Subcutaneous adipose tissue (tissue), 4 donors: ENCODE data around the gene ABCC11. TPM values are rescaled to one million over a fixed set of nuclear protein-coding genes. Genes with fewer than 3 reads are reported as not detected.

ENCODE experiments used
- total RNA-seq, 4 donors: library from RNA; depleted of rRNA; stranded (reverse); fragments of >200 nt; gene quantifications; one replicate each; pipeline ENCODE4 v1.1.0, GENCODE V29; 2016
- TF ChIP-seq, protein P1 (sequence below): fragments of 450-650 bp; IDR thresholded peaks from one replicate; pipeline ENCODE4 v1.5.1; 2016; ENCODE audit warnings: low read depth, mild to moderate bottlenecking, control low read depth, antibody characterized with exemption, moderate library complexity

Gene ABCC11
- total RNA-seq, 4 donors from 2014 or later = 0.44 TPM; not detected in 3

DNA sequence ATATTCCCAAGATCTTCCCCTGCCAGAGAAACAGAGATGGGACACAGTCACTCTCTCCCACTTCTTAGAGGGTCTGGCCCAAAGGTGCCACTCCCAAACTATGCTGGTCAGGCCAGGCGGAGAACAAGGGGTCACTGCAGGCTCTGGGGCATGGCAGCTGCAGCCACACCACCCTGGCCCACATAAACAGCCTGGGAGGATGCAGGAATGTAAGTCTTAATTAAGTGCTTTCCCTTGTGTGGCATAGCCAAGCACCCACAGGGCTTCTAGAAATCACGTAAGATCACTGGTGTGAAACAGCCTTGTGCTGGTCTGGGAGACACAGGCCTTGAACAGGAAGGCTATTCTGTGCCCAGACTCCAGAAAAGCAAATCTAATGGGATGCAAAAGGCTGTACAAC lies 123.1 kb downstream of the ABCC11 start:
- TF ChIP-seq, protein P1, sequence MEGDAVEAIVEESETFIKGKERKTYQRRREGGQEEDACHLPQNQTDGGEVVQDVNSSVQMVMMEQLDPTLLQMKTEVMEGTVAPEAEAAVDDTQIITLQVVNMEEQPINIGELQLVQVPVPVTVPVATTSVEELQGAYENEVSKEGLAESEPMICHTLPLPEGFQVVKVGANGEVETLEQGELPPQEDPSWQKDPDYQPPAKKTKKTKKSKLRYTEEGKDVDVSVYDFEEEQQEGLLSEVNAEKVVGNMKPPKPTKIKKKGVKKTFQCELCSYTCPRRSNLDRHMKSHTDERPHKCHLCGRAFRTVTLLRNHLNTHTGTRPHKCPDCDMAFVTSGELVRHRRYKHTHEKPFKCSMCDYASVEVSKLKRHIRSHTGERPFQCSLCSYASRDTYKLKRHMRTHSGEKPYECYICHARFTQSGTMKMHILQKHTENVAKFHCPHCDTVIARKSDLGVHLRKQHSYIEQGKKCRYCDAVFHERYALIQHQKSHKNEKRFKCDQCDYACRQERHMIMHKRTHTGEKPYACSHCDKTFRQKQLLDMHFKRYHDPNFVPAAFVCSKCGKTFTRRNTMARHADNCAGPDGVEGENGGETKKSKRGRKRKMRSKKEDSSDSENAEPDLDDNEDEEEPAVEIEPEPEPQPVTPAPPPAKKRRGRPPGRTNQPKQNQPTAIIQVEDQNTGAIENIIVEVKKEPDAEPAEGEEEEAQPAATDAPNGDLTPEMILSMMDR = no peak

DNA sequence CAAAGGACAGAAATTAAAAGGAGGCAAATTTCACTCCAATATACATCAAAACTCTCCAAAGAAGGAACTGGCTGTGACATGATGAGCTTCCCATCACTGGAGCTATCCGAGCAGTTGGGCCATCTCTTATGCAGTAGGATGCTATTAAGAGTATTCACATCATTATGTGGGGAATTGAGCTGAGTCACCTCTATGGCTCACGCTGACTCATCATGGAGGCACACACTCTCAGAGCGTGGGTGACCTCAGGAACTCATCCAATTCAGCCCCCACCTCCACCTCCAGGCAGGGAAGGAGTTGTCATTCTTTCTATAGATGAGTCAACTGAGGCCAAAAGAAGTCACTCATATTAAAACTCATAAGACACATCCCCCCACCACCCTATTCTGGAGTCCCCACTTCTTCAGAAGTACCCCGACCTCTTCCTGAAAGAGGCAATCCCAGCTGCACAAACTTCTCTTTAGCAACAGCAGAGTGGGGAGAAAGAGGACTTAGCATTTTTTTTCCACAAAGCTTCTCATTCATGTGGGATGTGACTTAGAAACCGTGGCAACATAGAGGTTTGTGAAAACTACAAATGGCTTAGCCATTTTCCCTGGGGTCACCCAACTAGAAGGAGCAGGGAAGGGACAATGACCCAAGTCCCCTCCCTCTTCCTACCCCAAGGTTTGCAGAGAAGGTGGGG lies 124.1 kb downstream of the ABCC11 start:
- TF ChIP-seq, protein P1 = no peak

DNA sequence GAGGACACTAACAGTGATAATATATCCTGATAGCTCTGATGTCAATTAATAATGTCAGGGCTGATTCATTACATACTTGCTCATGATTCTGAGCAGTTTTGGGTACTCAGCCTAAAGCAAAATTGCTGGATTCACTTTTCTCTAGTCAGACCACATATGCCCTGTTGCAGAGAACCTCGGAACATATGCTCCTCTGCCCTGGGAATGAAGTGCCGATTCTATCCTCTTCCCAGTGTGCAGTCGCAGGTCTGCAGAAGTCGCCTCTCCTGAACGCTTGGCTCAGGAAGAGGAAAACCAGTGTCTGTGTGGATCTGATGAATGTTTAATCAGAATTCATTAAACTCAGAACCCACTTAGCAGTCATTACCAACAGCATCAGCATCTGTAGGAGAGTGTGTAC lies 126.1 kb downstream of the ABCC11 start:
- TF ChIP-seq, protein P1 = no peak

DNA sequence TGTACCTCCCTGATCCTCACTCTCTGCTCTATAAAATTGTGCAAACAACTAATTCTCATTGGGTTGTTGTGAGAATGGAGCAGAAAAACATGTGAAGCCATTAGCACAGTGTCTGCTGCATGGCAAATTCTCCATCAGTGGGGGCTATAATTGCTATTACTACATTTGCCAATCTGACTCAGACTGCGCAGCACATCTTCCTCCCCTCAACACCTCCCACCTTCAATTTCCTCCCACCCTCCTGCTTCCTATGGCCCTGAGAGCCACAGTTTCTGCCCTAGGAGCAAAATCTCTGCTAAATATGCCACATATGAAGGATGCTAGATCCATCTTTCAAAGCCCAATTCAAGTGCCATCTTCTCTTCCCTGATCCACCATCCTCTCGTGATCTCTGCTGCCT lies 128.5 kb downstream of the ABCC11 start:
- TF ChIP-seq, protein P1 = no peak

DNA sequence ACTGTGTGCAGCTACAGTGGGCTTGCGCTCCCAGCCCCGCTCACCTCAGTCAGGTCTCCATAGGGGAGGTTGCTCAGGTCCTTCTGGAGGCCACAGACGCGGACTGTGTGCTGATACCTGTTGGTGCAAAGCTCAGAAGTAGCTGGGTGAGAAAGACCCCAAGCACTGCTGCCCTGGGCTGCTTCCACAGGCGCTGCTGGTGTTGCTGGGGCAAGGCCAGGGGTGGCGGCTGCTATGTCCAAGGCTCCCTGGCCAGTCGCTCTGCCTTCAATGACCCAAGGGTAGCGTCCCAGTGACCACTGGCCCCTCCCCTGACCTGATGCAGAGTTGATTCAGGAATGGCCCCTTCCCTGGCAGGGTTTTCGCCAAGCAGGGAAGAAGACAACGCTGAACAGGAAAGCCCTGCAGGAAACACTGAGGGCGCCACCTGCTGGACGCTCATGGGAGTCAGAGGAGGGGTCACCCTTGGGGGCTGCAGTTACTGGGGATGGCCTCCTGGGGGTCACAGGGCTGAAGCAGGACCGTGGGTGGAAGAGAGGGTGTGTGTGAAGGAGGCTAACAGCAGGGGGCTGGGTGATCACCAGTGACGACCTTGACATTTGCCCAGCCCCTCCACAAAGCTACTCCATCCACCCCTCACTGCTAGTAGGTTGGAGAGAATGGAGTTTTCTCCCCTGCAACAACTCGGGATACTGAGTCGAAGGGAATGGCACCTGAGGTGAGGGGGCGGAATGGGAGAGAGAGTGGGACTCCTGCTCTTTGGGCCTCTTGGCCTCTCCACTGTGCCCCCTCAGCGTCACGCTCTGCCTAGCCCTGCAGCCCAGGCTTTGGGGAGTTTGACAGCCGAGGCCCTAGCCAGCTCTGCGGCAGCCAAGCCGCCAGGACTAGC lies 129.9 kb downstream of the ABCC11 start:
- TF ChIP-seq, protein P1 = no peak

Other genes with a start within 250 kb of the ABCC11 start
- gene ABCC12, start 91.5 kb downstream of the ABCC11 start, total RNA-seq = not detected
- gene LONP2, start 3.2 kb downstream of the ABCC11 start, total RNA-seq = 10 to 100 TPM; 48.8 to 69.1 (median 55.1) TPM
- gene SIAH1, start 137.9 kb upstream of the ABCC11 start, total RNA-seq = 10 to 100 TPM; 36.3 to 50.9 (median 41.9) TPM